HEK293T (cell line): ENCODE results near the gene DDX56.

ENCODE experiments used
- FOXA1 ChIP-seq: fragments of 450-650 bp; IDR thresholded peaks from 2 replicates; pipeline ENCODE4 v1.6.1; 2016; ENCODE audit warnings: mild to moderate bottlenecking
- HDGF ChIP-seq: fragments of 450-650 bp; IDR thresholded peaks from 2 replicates; pipeline ENCODE4 v1.6.1; 2017; ENCODE audit warnings: antibody characterized with exemption, borderline replicate concordance
- NFRKB ChIP-seq: fragments of 450-650 bp; IDR thresholded peaks from 2 replicates; pipeline ENCODE4 v1.6.1; 2016; ENCODE audit warnings: mild to moderate bottlenecking, moderate library complexity
- ZNF384 ChIP-seq: fragments of 450-650 bp; IDR thresholded peaks from 2 replicates; pipeline ENCODE4 v1.6.1; 2016
- TF ChIP-seq, protein P1 (sequence below): fragments of 450-650 bp; IDR thresholded peaks from 2 replicates; pipeline ENCODE4 v1.6.1; 2016

DNA sequence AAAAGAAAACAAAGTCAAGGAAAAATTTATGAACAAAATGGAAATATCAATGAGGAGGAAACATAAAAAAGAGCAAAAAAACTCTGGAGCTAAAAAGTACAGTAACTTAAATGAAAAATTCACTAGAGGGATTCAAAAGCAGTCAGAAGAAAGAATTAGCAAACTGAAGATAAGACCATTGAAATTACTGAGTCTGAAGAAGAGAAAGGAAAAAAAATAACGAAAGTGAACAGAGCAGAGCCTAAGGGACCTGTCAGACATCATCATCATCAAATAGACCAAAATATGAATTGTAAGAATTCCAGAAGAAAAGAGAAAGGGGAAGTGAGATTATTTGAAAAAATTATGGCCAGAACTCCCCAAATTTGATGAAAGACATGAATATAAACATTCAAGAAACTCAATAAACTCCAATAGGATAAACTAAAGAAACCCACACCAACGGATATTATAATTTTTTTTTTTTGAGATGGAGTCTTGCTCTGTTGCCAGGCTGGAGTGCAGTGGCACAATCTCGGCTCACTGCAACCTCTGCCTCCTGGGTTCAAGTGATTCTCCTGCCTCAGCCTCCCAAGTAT is 48.8 kb downstream of the DDX56 start:
- TF ChIP-seq ZNF384: no peak
- TF ChIP-seq, protein P1, sequence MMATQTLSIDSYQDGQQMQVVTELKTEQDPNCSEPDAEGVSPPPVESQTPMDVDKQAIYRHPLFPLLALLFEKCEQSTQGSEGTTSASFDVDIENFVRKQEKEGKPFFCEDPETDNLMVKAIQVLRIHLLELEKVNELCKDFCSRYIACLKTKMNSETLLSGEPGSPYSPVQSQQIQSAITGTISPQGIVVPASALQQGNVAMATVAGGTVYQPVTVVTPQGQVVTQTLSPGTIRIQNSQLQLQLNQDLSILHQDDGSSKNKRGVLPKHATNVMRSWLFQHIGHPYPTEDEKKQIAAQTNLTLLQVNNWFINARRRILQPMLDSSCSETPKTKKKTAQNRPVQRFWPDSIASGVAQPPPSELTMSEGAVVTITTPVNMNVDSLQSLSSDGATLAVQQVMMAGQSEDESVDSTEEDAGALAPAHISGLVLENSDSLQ: no peak
- TF ChIP-seq HDGF: no peak
- TF ChIP-seq NFRKB: no peak
- no peak for TF ChIP-seq FOXA1
